Heart right ventricle (tissue), 16 donors: Measurements from ENCODE around the gene SLC2A13. TPM values are rescaled to one million over a fixed set of nuclear protein-coding genes. Genes with fewer than 3 reads are reported as not detected.
A peak's percentile ranks its signal among the peaks of the same experiment; 100 is the strongest.

Experiments used
- ATAC-seq, 8 donors: fragments of 200-7000 bp; cut with Tn5 transposase; one replicate each; pipeline ENCODE4 v1.9.1; 2020; ENCODE audit warnings: mild to moderate bottlenecking in 8 of 8, moderate library complexity in 8 of 8, moderate number of reproducible peaks in 1 of 8
- DNase-seq, 2 donors: peaks; one replicate each; pipeline ENCODE4 v3.0.0-alpha.2; 2020
- H3K27ac ChIP-seq, 10 donors: fragments of 200-600 bp; sonication (generic) in 2 of 10; one replicate each; pipeline versions ENCODE4 v1.5.0 to v1.8.0; 2020 to 2022; ENCODE audit warnings: mild to moderate bottlenecking in 3 of 10
- H3K27me3 ChIP-seq, 7 donors: fragments of 200-600 bp; one replicate each; pipeline ENCODE4 v1.8.0; 2021 to 2022; ENCODE audit warnings: mild to moderate bottlenecking in 2 of 7
- H3K36me3 ChIP-seq, 9 donors: fragments of 200-600 bp; sonication (generic) in 1 of 9; one replicate each; pipeline versions ENCODE4 v1.5.0 to v1.8.0; 2020 to 2022; ENCODE audit warnings: mild to moderate bottlenecking in 2 of 9
- H3K4me1 ChIP-seq, 9 donors: fragments of 200-600 bp; sonication (generic) in 1 of 9; one replicate each; pipeline versions ENCODE4 v1.5.0 to v1.8.0; 2020 to 2022; ENCODE audit warnings: mild to moderate bottlenecking in 4 of 9
- H3K4me3 ChIP-seq, 10 donors: fragments of 200-600 bp; sonication (generic) in 2 of 10; one replicate each; pipeline versions ENCODE4 v1.5.0 to v1.8.0; 2020 to 2022; ENCODE audit warnings: mild to moderate bottlenecking in 7 of 10, moderate library complexity in 2 of 10
- H3K9me3 ChIP-seq, 11 donors: fragments of 200-600 bp in 10 of 11; sonication (generic) in 2 of 11; one replicate each; pipeline versions ENCODE4 v1.5.0 to v1.8.0; 2013 to 2022; ENCODE audit warnings: mild to moderate bottlenecking in 2 of 11, control low read depth in 1 of 11, moderate library complexity in 1 of 11
- WGBS, 2 donors: extraction: QIAGEN DNeasy Blood & Tissue Kit; methylation state at CpG; one replicate each; pipeline ENCODE4 v1.1.7; 2013; ENCODE audit warnings: inconsistent platforms in 1 of 2; 5-methylcytosine and 5-hydroxymethylcytosine counted together
- intact Hi-C, 10 donors: fragments of 100-400 bp; cut with DNase I; formaldehyde crosslinking; loops; one replicate each; pipeline versions ENCODE4 v1.11.1 to v1.14.2; 2022
- polyA plus RNA-seq, 2 donors: library from polyadenylated mRNA; stranded (reverse); fragments of 200-250 nt; gene quantifications; one replicate each; pipeline ENCODE4 v1.2.3, GENCODE V29; 2013
- total RNA-seq, 10 donors: library from RNA; stranded (reverse); fragmentation: NEBNext Ultra II Directional in 3 of 10; extraction: Animal tissue kit (Norgen Biotek cat#: 25700) in 3 of 10; gene quantifications; one replicate each; pipeline versions ENCODE4 v1.2.1 to v1.2.4, GENCODE V29; 2021 to 2023
- TF ChIP-seq, protein P1 (sequence below), 9 donors: fragments of 200-600 bp; sonication (generic) in 2 of 9; IDR thresholded peaks; one replicate each; pipeline versions ENCODE4 v1.5.0 to v1.8.0; 2021 to 2022; ENCODE audit warnings: antibody characterized with exemption in 9 of 9, mild to moderate bottlenecking in 5 of 9, moderate library complexity in 1 of 9
- donor health status: Arrhythmogenic right ventricular cardiomyopathy.
- donor health status: ischemic (EF 13 %, LVEDD 7.1; RV severe dilation, severe dysfunction).
- donor health status: healthy with polysubstance abuse.
- donor health status: DM: no; HTN: yes; CAD: no.
- donor health status: DM: no; HTN: no; CAD: no.
- donor health status: ischemic (EF 25% LVEDD 6.9; RV normal size, moderate dysfunction).
- donor health status: ischemic (EF 25% LVEDD 5.7; RV mildly dilated, moderate dysfunction).
- donor health status: healthy.
- donor health status: DM: yes; HTN: yes; CAD: no.
- donor health status: Ischemic cardiomyopathy.
- donor health status: ischemic (EF 35%, LVEDD 5.7; RV mildly dilated, moderate dysfunction).
- donor health status: nonischemic (EF 11% LVEDD 7.7; RV severe dilation, severe dysfunction).
- donor health status: DM: yes; HTN: yes; CAD: no.
- donor health status: PGD.
- donor health status: ischemic (EF 29% LVEDD 5.4; RV normal size, mild dysfunction).
- donor health status: nonischemic (EF 23%, LVEDD 6.1; RV moderate dilation, normal function).

SLC2A13 gene
- total and polyA plus RNA-seq, 12 donors, result 2.6 to 14.2 (median 9.8) TPM

DNA sequence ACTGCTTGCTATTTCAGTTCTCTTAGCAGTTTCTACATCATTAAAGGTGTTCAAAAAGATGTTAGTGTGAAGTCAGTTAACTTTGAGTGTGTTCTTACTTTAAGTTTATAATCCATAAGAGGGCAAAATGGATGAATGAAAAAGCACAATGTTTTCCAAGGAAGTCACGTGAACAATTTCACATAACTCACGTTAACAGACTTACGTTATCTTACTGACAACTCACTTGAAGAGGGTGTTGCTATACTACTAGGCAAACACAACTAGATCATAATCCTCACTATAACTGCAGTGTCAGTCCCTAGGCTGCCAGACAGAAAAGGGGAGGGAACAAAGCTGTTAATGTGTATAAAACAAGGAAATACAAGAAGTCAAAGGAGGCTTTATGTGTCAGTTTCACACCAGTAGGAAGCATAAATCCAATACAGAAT lies 6.4 kb downstream of the SLC2A13 start:
- peak in 3 of 8 donors; percentile 37 to 91 (median 78) for ATAC-seq
- no peaks in the 10 kb centered on the region for H3K27me3 ChIP-seq
- no peak overlapping the region for H3K4me3 ChIP-seq
- TF ChIP-seq, protein P1, sequence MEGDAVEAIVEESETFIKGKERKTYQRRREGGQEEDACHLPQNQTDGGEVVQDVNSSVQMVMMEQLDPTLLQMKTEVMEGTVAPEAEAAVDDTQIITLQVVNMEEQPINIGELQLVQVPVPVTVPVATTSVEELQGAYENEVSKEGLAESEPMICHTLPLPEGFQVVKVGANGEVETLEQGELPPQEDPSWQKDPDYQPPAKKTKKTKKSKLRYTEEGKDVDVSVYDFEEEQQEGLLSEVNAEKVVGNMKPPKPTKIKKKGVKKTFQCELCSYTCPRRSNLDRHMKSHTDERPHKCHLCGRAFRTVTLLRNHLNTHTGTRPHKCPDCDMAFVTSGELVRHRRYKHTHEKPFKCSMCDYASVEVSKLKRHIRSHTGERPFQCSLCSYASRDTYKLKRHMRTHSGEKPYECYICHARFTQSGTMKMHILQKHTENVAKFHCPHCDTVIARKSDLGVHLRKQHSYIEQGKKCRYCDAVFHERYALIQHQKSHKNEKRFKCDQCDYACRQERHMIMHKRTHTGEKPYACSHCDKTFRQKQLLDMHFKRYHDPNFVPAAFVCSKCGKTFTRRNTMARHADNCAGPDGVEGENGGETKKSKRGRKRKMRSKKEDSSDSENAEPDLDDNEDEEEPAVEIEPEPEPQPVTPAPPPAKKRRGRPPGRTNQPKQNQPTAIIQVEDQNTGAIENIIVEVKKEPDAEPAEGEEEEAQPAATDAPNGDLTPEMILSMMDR (IDR thresholded peaks at IDR 0.05), result no peak
- H3K27ac ChIP-seq, result no peak overlapping the region
- no peak for DNase-seq
- no peaks in the 10 kb centered on the region for H3K36me3 ChIP-seq
- intact Hi-C loops, result no loop called here
- H3K4me1 ChIP-seq, result peaks cover 0 to 29% (median 19%) of the 10 kb centered on the region in 9 donors
- H3K9me3 ChIP-seq, result no peaks in the 10 kb centered on the region
- WGBS, 2 donors, result 44% methylated on average over 3 of the region's 3 CpGs

GRCh38 chr12:40098406-40099145 lies 7.3 kb downstream of the SLC2A13 start:
- no peak overlapping the region for H3K4me3 ChIP-seq
- no peaks in the 10 kb centered on the region for H3K36me3 ChIP-seq
- ATAC-seq (no peak), DNase-seq (no peak)
- TF ChIP-seq, protein P1 (IDR thresholded peaks at IDR 0.05), result no peak
- no peak overlapping the region for H3K27ac ChIP-seq
- H3K4me1 ChIP-seq, result peaks cover 0 to 20% (median 11%) of the 10 kb centered on the region in 9 donors
- intact Hi-C loops, result no loop called here
- no peaks in the 10 kb centered on the region for H3K27me3 ChIP-seq
- H3K9me3 ChIP-seq, result no peaks in the 10 kb centered on the region
- WGBS, 2 donors, result 97% methylated on average over 11 of the region's 11 CpGs

GRCh38 chr12:40093512-40093911 lies 12.4 kb downstream of the SLC2A13 start:
- H3K27me3 ChIP-seq, result no peaks in the 10 kb centered on the region
- WGBS, 2 donors, result 77 to 78% methylated on average over 4 of the region's 4 CpGs
- no peak for ATAC-seq

GRCh38 chr12:40086471-40086870 lies 19.4 kb downstream of the SLC2A13 start:
- intact Hi-C loops, result no loop called here

More at GRCh38 chr12:40093512-40093911, 12.4 kb downstream of the SLC2A13 start:
- Histone ChIP-seq H3K36me3 (no peaks in the 10 kb centered on the region), H3K4me1 (peaks cover 0 to 6% (median 0%) of the 10 kb centered on the region in 9 donors), H3K27ac (no peak overlapping the region), H3K9me3 (no peaks in the 10 kb centered on the region), H3K4me3 (no peak overlapping the region)
- no peak for DNase-seq
- intact Hi-C loops, result no loop called here
- TF ChIP-seq, protein P1 (IDR thresholded peaks at IDR 0.05), result no peak

More at GRCh38 chr12:40086471-40086870, 19.4 kb downstream of the SLC2A13 start:
- TF ChIP-seq, protein P1 (IDR thresholded peaks at IDR 0.05), result no peak
- H3K4me3 ChIP-seq, result no peak overlapping the region
- no peaks in the 10 kb centered on the region for H3K27me3 ChIP-seq
- no peaks in the 10 kb centered on the region for H3K4me1 ChIP-seq
- no peaks in the 10 kb centered on the region for H3K36me3 ChIP-seq
- ATAC-seq, result no peak
- no peak overlapping the region for H3K27ac ChIP-seq
- 95% methylated on average over 4 of the region's 4 CpGs for WGBS, 2 donors
- no peaks in the 10 kb centered on the region for H3K9me3 ChIP-seq
- no peak for DNase-seq
